ENCODE results near the gene MLPH.

MLPH gene

GRCh38 chr2:237492137-237492890 is 5.3 kb downstream of the MLPH start:
- Histone ChIP-seq H3K27me3 (ENCODE audit: control insufficient read depth, insufficient read depth, low read length) (peaks cover 24% of the 10 kb centered on the region), H3K9ac (ENCODE audit: low read depth, low read length) (no peak overlapping the region), H3K4me1 (ENCODE audit: control insufficient read depth, insufficient read depth, low read length) (peaks cover 9% of the 10 kb centered on the region), H3K36me3 (ENCODE audit: control insufficient read depth, insufficient read depth, low read length) (peaks cover 3% of the 10 kb centered on the region), H3K4me3 (ENCODE audit: low read depth, low read length) (no peak overlapping the region), H3K9me3 (ENCODE audit: control insufficient read depth, insufficient read depth, low read length) (peaks cover 5% of the 10 kb centered on the region)

DNA sequence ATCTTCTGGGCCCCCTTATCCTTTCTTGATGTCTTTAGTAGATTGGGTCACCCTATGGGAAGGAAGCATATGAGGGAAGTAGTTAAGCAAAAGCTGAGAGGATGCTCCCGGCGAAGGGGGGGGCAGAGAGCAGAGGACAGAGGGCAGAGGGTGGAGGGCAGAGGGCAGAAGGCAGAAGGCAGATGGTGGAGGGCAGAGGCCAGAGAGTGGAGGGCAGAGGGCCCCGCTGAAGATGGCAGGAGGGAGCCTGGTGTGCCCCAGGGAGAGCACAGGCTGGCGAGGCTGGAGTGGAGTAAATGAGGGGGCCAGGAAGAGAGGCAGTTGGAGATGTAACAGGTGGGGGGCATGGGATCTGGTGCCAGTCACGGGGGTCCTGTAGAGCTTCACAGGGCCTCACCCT is 7.0 kb downstream of the MLPH start:
- Histone ChIP-seq H3K27me3 (ENCODE audit: control insufficient read depth, insufficient read depth, low read length) (peaks cover 6% of the 10 kb centered on the region), H3K36me3 (ENCODE audit: control insufficient read depth, insufficient read depth, low read length) (peaks cover 3% of the 10 kb centered on the region), H3K4me3 (ENCODE audit: low read depth, low read length) (no peak overlapping the region), H3K4me1 (ENCODE audit: control insufficient read depth, insufficient read depth, low read length) (peaks cover 9% of the 10 kb centered on the region), H3K9me3 (ENCODE audit: control insufficient read depth, insufficient read depth, low read length) (peaks cover 5% of the 10 kb centered on the region), H3K9ac (ENCODE audit: low read depth, low read length) (no peak overlapping the region)

GRCh38 chr2:237495521-237496117 is 8.6 kb downstream of the MLPH start:
- Histone ChIP-seq H3K27me3 (ENCODE audit: control insufficient read depth, insufficient read depth, low read length) (no peaks in the 10 kb centered on the region), H3K9me3 (ENCODE audit: control insufficient read depth, insufficient read depth, low read length) (peaks cover 5% of the 10 kb centered on the region), H3K36me3 (ENCODE audit: control insufficient read depth, insufficient read depth, low read length) (peaks cover 3% of the 10 kb centered on the region), H3K4me1 (ENCODE audit: control insufficient read depth, insufficient read depth, low read length) (peaks cover 2% of the 10 kb centered on the region), H3K4me3 (ENCODE audit: low read depth, low read length) (no peak overlapping the region), H3K9ac (ENCODE audit: low read depth, low read length) (no peak overlapping the region)

DNA sequence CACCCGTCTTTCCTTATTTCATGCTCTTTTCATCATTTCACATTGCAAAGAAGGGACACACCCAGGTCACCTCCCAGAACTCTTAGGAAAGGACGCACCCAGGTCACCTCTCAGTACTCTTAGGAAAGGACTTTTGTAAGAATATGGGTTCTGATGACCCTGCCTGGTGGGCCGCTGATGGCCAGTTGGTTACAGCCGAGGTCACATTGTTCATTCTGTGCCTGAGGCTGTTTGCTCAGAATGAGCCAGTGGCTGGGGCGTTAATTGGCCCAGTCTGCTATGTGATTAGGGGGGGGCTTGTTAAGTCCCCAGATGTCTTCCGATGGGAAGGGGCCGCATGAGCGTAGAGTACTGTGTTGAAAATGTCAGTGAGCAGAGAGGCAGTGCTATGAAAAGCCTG is 9.4 kb downstream of the MLPH start:
- peaks cover 3% of the 10 kb centered on the region for H3K36me3 ChIP-seq (ENCODE audit: control insufficient read depth, insufficient read depth, low read length)
- H3K9me3 ChIP-seq (ENCODE audit: control insufficient read depth, insufficient read depth, low read length): peaks cover 4% of the 10 kb centered on the region
- no peak overlapping the region for H3K9ac ChIP-seq (ENCODE audit: low read depth, low read length)
- H3K4me3 ChIP-seq (ENCODE audit: low read depth, low read length): no peak overlapping the region
- no peaks in the 10 kb centered on the region for H3K4me1 ChIP-seq (ENCODE audit: control insufficient read depth, insufficient read depth, low read length)
- H3K27me3 ChIP-seq (ENCODE audit: control insufficient read depth, insufficient read depth, low read length): no peaks in the 10 kb centered on the region

- Histone ChIP-seq H3K9me3 (ENCODE audit: control insufficient read depth, insufficient read depth, low read length) (no peaks in the 10 kb centered on the region), H3K27me3 (ENCODE audit: control insufficient read depth, insufficient read depth, low read length) (no peaks in the 10 kb centered on the region), H3K4me1 (ENCODE audit: control insufficient read depth, insufficient read depth, low read length) (no peaks in the 10 kb centered on the region), H3K36me3 (ENCODE audit: control insufficient read depth, insufficient read depth, low read length) (peaks cover 3% of the 10 kb centered on the region), H3K9ac (ENCODE audit: low read depth, low read length) (no peak overlapping the region), H3K4me3 (ENCODE audit: low read depth, low read length) (no peak overlapping the region)
Measured at GRCh38 chr2:237497009-237497837, 10.2 kb downstream of the MLPH start.

DNA sequence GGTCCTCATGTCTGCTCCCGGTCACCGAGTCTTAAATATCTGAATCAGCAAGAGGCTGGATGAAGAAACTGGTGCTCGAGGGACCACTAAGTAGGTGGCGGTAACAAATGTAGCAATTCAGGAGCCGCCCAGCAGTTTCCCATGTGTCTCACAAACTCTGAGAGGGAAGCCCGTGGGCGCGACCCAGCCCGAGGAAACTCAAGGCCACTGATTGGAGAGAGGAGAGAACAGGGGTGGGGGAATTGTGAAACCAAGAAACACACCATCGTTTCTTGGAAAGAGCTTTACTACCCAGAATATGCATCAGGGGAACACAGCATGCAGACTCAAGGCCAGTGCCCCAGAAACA is 10.8 kb downstream of the MLPH start:
- Histone ChIP-seq H3K36me3 (ENCODE audit: control insufficient read depth, insufficient read depth, low read length) (peaks cover 3% of the 10 kb centered on the region), H3K9ac (ENCODE audit: low read depth, low read length) (no peak overlapping the region), H3K4me1 (ENCODE audit: control insufficient read depth, insufficient read depth, low read length) (no peaks in the 10 kb centered on the region), H3K27me3 (ENCODE audit: control insufficient read depth, insufficient read depth, low read length) (no peaks in the 10 kb centered on the region), H3K4me3 (ENCODE audit: low read depth, low read length) (no peak overlapping the region), H3K9me3 (ENCODE audit: control insufficient read depth, insufficient read depth, low read length) (no peaks in the 10 kb centered on the region)

DNA sequence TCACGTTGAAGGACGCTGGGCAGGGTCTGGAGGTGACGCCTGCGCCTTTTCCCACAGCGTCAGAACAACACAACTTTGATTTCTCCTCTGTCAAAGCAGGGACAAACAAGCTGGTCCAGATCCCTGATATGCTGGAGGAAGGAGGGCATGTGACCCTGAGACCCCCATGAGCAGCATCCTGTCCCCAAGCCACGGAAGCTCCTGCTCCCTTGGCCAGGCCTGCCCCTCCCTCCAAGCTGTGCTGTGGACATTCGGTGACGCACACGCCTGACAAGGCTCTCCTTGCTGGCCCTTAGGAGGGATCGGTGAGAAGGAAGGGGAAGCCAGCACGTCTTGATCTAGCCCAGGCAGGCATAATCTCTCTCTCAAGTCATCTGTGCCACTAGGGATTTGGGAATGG is 11.3 kb downstream of the MLPH start:
- no peaks in the 10 kb centered on the region for H3K27me3 ChIP-seq (ENCODE audit: control insufficient read depth, insufficient read depth, low read length)
- H3K9me3 ChIP-seq (ENCODE audit: control insufficient read depth, insufficient read depth, low read length): no peaks in the 10 kb centered on the region
- peaks cover 3% of the 10 kb centered on the region for H3K36me3 ChIP-seq (ENCODE audit: control insufficient read depth, insufficient read depth, low read length)
- no peaks in the 10 kb centered on the region for H3K4me1 ChIP-seq (ENCODE audit: control insufficient read depth, insufficient read depth, low read length)
- H3K9ac ChIP-seq (ENCODE audit: low read depth, low read length): no peak overlapping the region
- H3K4me3 ChIP-seq (ENCODE audit: low read depth, low read length): no peak overlapping the region

GRCh38 chr2:237500681-237501424 is 13.8 kb downstream of the MLPH start:
- no peak overlapping the region for H3K9ac ChIP-seq (ENCODE audit: low read depth, low read length)

GRCh38 chr2:237501892-237502513 is 15.0 kb downstream of the MLPH start:
- Histone ChIP-seq H3K9ac (ENCODE audit: low read depth, low read length) (no peak overlapping the region), H3K4me3 (ENCODE audit: low read depth, low read length) (no peak overlapping the region), H3K36me3 (ENCODE audit: control insufficient read depth, insufficient read depth, low read length) (no peaks in the 10 kb centered on the region), H3K9me3 (ENCODE audit: control insufficient read depth, insufficient read depth, low read length) (no peaks in the 10 kb centered on the region), H3K27me3 (ENCODE audit: control insufficient read depth, insufficient read depth, low read length) (no peaks in the 10 kb centered on the region), H3K4me1 (ENCODE audit: control insufficient read depth, insufficient read depth, low read length) (no peaks in the 10 kb centered on the region)

More at GRCh38 chr2:237500681-237501424, 13.8 kb downstream of the MLPH start:
- Histone ChIP-seq H3K9me3 (ENCODE audit: control insufficient read depth, insufficient read depth, low read length) (no peaks in the 10 kb centered on the region), H3K27me3 (ENCODE audit: control insufficient read depth, insufficient read depth, low read length) (no peaks in the 10 kb centered on the region), H3K4me3 (ENCODE audit: low read depth, low read length) (no peak overlapping the region), H3K36me3 (ENCODE audit: control insufficient read depth, insufficient read depth, low read length) (no peaks in the 10 kb centered on the region), H3K4me1 (ENCODE audit: control insufficient read depth, insufficient read depth, low read length) (no peaks in the 10 kb centered on the region)

DNA sequence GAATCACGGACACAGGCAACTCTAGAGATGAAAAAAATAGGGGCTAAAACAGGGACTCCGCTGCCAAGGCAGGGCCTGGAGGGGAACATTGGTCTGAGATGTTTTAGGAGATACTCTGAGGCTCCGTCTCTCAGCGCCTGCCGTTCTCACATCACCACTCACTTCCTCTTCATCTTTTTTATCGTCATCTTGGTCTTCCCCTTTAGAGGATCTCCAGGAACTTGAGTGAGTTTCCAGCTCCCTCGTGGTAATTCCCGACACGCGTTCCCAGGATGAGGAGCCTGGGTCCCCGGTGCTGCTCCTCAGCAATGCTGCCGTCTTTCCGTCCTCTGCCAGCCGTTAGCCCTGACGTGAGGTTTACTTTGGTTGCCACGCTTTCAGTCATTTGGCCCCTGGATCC is 16.1 kb downstream of the MLPH start:
- Histone ChIP-seq H3K36me3 (ENCODE audit: control insufficient read depth, insufficient read depth, low read length) (no peaks in the 10 kb centered on the region), H3K9ac (ENCODE audit: low read depth, low read length) (no peak overlapping the region), H3K27me3 (ENCODE audit: control insufficient read depth, insufficient read depth, low read length) (no peaks in the 10 kb centered on the region), H3K4me3 (ENCODE audit: low read depth, low read length) (no peak overlapping the region), H3K4me1 (ENCODE audit: control insufficient read depth, insufficient read depth, low read length) (no peaks in the 10 kb centered on the region), H3K9me3 (ENCODE audit: control insufficient read depth, insufficient read depth, low read length) (no peaks in the 10 kb centered on the region)
